Mesangial cell (primary cell): Measurements from ENCODE around the gene PDZD11. TPM values are rescaled to one million over a fixed set of nuclear protein-coding genes. Genes with fewer than 3 reads are reported as not detected.

Experiments used
- total RNA-seq: library from RNA; depleted of rRNA; stranded (reverse); fragments of >200 nt; gene quantifications from 2 replicates; pipeline ENCODE4 v1.2.3, GENCODE V29; 2015

The PDZD11 gene, protein sequence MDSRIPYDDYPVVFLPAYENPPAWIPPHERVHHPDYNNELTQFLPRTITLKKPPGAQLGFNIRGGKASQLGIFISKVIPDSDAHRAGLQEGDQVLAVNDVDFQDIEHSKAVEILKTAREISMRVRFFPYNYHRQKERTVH
- total RNA-seq, result 52.2 and 58.7 TPM in 2 replicates

GRCh38 chrX:70289793-70290770 is at the start of gene PDZD11, which contains the start of gene KIF4A:
PDZD11 (minus strand) TSS chrX:70289927; CDS start chrX:70289341, 586 bp downstream.
KIF4A (plus strand) TSS chrX:70290104; CDS start chrX:70290459, 355 bp downstream.

DNA sequence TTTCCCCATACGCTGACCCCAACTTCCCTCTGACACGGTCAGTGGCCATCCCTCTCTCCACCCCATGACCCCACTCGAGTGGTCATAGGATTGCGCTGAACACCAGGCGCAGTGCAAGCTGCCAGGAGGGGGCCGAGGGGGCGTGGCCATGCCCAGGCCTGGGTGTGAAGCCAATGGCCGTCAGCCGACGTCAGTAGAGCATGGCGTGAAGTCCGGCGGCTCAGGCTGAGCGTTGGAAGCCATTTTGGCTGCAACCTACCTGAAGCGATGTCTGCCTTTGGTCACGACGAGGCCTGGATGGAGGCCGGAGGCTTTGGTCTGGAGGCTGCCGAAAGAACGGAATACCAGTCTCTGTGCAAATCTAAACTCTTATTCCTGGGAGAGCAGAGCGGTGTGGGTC is 7.8 kb downstream of the PDZD11 start, which contains the start of gene RAB41:
Gene RAB41, plus strand, starts transcription at position 222 of the 400 bp plus-strand sequence. Its CDS starts 46 bp downstream, at position 268.

DNA sequence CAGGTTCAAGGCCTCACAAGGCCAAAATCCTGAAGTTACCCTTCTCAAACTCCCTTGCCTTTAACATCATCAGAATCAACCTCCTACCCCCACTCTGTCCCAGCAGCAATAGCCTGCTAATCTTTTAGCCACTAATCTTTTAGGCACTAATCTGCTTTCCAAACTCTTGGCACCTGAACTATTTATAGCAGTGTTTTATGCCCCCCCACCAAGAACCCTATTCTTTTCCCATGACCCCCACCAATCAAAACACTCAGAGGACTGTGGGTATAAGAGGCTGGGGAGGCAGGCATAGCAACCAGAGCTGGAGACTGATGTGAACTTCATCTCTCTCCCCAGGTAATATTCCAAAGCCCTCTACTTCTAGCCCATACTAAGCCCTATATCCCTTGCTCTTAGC is 21.7 kb downstream of the PDZD11 start, which contains the start of gene ARR3:
Gene ARR3, plus strand, starts transcription at position 301 of the 400 bp plus-strand sequence. CDS start 1,052 bp downstream, outside the sequence.

DNA sequence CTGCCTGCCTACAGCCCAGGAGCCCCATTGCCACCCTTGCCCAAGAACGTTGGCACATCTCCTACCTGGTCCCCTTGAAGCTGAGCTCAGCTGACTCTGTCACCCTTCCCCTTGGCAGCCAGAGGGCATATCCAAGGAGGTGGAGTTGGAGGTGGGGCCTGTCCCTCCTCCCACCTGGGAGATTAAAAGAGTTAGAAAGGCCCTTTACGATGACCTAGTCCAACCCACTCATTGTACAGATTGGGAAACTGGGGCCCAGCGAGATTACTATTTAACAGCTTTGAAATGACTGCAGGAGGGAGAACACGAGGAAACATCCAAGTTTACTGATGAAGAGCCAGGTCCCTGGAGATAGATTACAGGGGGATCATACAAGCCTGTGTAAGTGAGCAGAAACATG is 29.6 kb downstream of the PDZD11 start, which contains the start of gene P2RY4:
Gene P2RY4, minus strand, starts transcription at position 101 of the 400 bp plus-strand sequence. CDS start 580 bp downstream, outside the sequence.

Other genes with a start within 250 kb of the PDZD11 start
- gene AWAT2, start 240.0 kb downstream of the PDZD11 start, total RNA-seq, result not detected in 2 replicates
- gene OTUD6A, start 227.5 kb downstream of the PDZD11 start, total RNA-seq, result not detected in 2 replicates
- gene IGBP1, start 156.5 kb downstream of the PDZD11 start, total RNA-seq, result 29.0 and 61.9 TPM in 2 replicates
- gene DGAT2L6, start 112.4 kb downstream of the PDZD11 start, total RNA-seq, result not detected in 2 replicates
- gene AWAT1, start 55.3 kb downstream of the PDZD11 start, total RNA-seq, result not detected in 2 replicates
- 0.13 TPM in 1 of 2 replicates, not detected in the other for gene P2RY4, start 29.7 kb downstream of the PDZD11 start, total RNA-seq
- gene ARR3, start 21.6 kb downstream of the PDZD11 start, total RNA-seq, result not detected in 2 replicates
- not detected in 2 replicates for gene RAB41, start 7.8 kb downstream of the PDZD11 start, total RNA-seq
- 0.76 and 23.8 TPM in 2 replicates for gene KIF4A, start 177 bp upstream of the PDZD11 start, total RNA-seq
- 0.25 TPM in 1 of 2 replicates, not detected in the other for gene GDPD2, start 133.4 kb upstream of the PDZD11 start, total RNA-seq
- gene DLG3, start 154.9 kb upstream of the PDZD11 start, total RNA-seq, result 17.3 and 22.1 TPM in 2 replicates